ENCODE results near the gene UBE2H. TPM values are rescaled to one million over a fixed set of nuclear protein-coding genes. Genes with fewer than 3 reads are reported as not detected.
"Not testable (repeated sequence)": the region's sequence is repeated elsewhere in the genome, so short reads cannot be mapped to it uniquely, and the experiment has no call there.

Gene UBE2H
- total and polyA plus RNA-seq, 2 donors = 23.2 to 31.8 TPM

GRCh38 chr7:129862682-129863081 is 90.1 kb downstream of the UBE2H start:
- peaks cover 0 to 2% of the 10 kb centered on the region in 2 donors for H3K36me3 ChIP-seq (ENCODE audit: control insufficient read depth in 2 of 2, insufficient read depth in 2 of 2, low read length in 1 of 2)
- no peak overlapping the region for H3K4me3 ChIP-seq (ENCODE audit: low read length in 2 of 2)
- WGBS = 79% methylated on average over 3 of the region's 3 CpGs
- no peaks in the 10 kb centered on the region for H3K9me3 ChIP-seq (ENCODE audit: control insufficient read depth in 2 of 2, insufficient read depth in 1 of 2, low read length in 1 of 2)
- no peak for DNase-seq (ENCODE audit: low read depth in 6 of 9, low spot score in 9 of 9)
- H3K27ac ChIP-seq (ENCODE audit: low read depth in 1 of 2, low read length in 1 of 2) = no peak overlapping the region
- no peaks in the 10 kb centered on the region for H3K4me1 ChIP-seq (ENCODE audit: control insufficient read depth in 2 of 2, insufficient read depth in 2 of 2, low read length in 2 of 2)
- H3K27me3 ChIP-seq (ENCODE audit: control insufficient read depth in 2 of 2, insufficient read depth in 1 of 2, low read length in 1 of 2) = no peaks in the 10 kb centered on the region

- not testable (repeated sequence) for H3K4me3 ChIP-seq (ENCODE audit: low read length in 2 of 2); H3K27me3 ChIP-seq (ENCODE audit: control insufficient read depth in 2 of 2, insufficient read depth in 1 of 2, low read length in 1 of 2); H3K4me1 ChIP-seq (ENCODE audit: control insufficient read depth in 2 of 2, insufficient read depth in 2 of 2, low read length in 2 of 2); DNase-seq (ENCODE audit: low read depth in 6 of 9, low spot score in 9 of 9); H3K9me3 ChIP-seq (ENCODE audit: control insufficient read depth in 2 of 2, insufficient read depth in 1 of 2, low read length in 1 of 2); H3K27ac ChIP-seq (ENCODE audit: low read depth in 1 of 2, low read length in 1 of 2)
- H3K36me3 ChIP-seq (ENCODE audit: control insufficient read depth in 2 of 2, insufficient read depth in 2 of 2, low read length in 1 of 2) = peaks cover 3 to 14% of the 10 kb centered on the region in 2 donors
- 84% methylated on average over 6 of the region's 6 CpGs for WGBS
These were observed 92.0 kb downstream of the UBE2H start for GRCh38 chr7:129860784-129861183.

GRCh38 chr7:129859183-129859582 is 93.6 kb downstream of the UBE2H start:
- 24% methylated on average over 2 of the region's 2 CpGs for WGBS
- no peak overlapping the region for H3K27ac ChIP-seq (ENCODE audit: low read depth in 1 of 2, low read length in 1 of 2)

GRCh38 chr7:129858490-129858889 is 94.3 kb downstream of the UBE2H start:
- Histone ChIP-seq H3K27ac (ENCODE audit: low read depth in 1 of 2, low read length in 1 of 2) (no peak overlapping the region), H3K9me3 (ENCODE audit: control insufficient read depth in 2 of 2, insufficient read depth in 1 of 2, low read length in 1 of 2) (no peaks in the 10 kb centered on the region), H3K36me3 (ENCODE audit: control insufficient read depth in 2 of 2, insufficient read depth in 2 of 2, low read length in 1 of 2) (peaks cover 3 to 14% of the 10 kb centered on the region in 2 donors), H3K27me3 (ENCODE audit: control insufficient read depth in 2 of 2, insufficient read depth in 1 of 2, low read length in 1 of 2) (no peaks in the 10 kb centered on the region), H3K4me1 (ENCODE audit: control insufficient read depth in 2 of 2, insufficient read depth in 2 of 2, low read length in 2 of 2) (no peaks in the 10 kb centered on the region), H3K4me3 (ENCODE audit: low read length in 2 of 2) (no peak overlapping the region)
- 89% methylated on average over 2 of the region's 2 CpGs for WGBS
- DNase-seq (ENCODE audit: low read depth in 6 of 9, low spot score in 9 of 9) = no peak

More at GRCh38 chr7:129859183-129859582, 93.6 kb downstream of the UBE2H start:
- DNase-seq (ENCODE audit: low read depth in 6 of 9, low spot score in 9 of 9) = peak in 1 of 9 donors; percentile 10
- Histone ChIP-seq H3K27me3 (ENCODE audit: control insufficient read depth in 2 of 2, insufficient read depth in 1 of 2, low read length in 1 of 2) (no peaks in the 10 kb centered on the region), H3K36me3 (ENCODE audit: control insufficient read depth in 2 of 2, insufficient read depth in 2 of 2, low read length in 1 of 2) (peaks cover 3 to 14% of the 10 kb centered on the region in 2 donors), H3K4me1 (ENCODE audit: control insufficient read depth in 2 of 2, insufficient read depth in 2 of 2, low read length in 2 of 2) (no peaks in the 10 kb centered on the region), H3K9me3 (ENCODE audit: control insufficient read depth in 2 of 2, insufficient read depth in 1 of 2, low read length in 1 of 2) (no peaks in the 10 kb centered on the region), H3K4me3 (ENCODE audit: low read length in 2 of 2) (no peak overlapping the region)

- Histone ChIP-seq H3K36me3 (ENCODE audit: control insufficient read depth in 2 of 2, insufficient read depth in 2 of 2, low read length in 1 of 2) (peaks cover 3 to 14% of the 10 kb centered on the region in 2 donors), H3K9me3 (ENCODE audit: control insufficient read depth in 2 of 2, insufficient read depth in 1 of 2, low read length in 1 of 2) (no peaks in the 10 kb centered on the region), H3K27me3 (ENCODE audit: control insufficient read depth in 2 of 2, insufficient read depth in 1 of 2, low read length in 1 of 2) (no peaks in the 10 kb centered on the region), H3K4me1 (ENCODE audit: control insufficient read depth in 2 of 2, insufficient read depth in 2 of 2, low read length in 2 of 2) (no peaks in the 10 kb centered on the region), H3K4me3 (ENCODE audit: low read length in 2 of 2) (no peak overlapping the region), H3K27ac (ENCODE audit: low read depth in 1 of 2, low read length in 1 of 2) (no peak overlapping the region)
- no peak for DNase-seq (ENCODE audit: low read depth in 6 of 9, low spot score in 9 of 9)
- WGBS = 97% methylated on average over 1 of the region's 1 CpG
These were observed 95.4 kb downstream of the UBE2H start for GRCh38 chr7:129857313-129857712.

- Histone ChIP-seq H3K36me3 (ENCODE audit: control insufficient read depth in 2 of 2, insufficient read depth in 2 of 2, low read length in 1 of 2) (peaks cover 3 to 14% of the 10 kb centered on the region in 2 donors), H3K27me3 (ENCODE audit: control insufficient read depth in 2 of 2, insufficient read depth in 1 of 2, low read length in 1 of 2) (no peaks in the 10 kb centered on the region), H3K4me3 (ENCODE audit: low read length in 2 of 2) (no peak overlapping the region), H3K9me3 (ENCODE audit: control insufficient read depth in 2 of 2, insufficient read depth in 1 of 2, low read length in 1 of 2) (no peaks in the 10 kb centered on the region), H3K27ac (ENCODE audit: low read depth in 1 of 2, low read length in 1 of 2) (no peak overlapping the region), H3K4me1 (ENCODE audit: control insufficient read depth in 2 of 2, insufficient read depth in 2 of 2, low read length in 2 of 2) (no peaks in the 10 kb centered on the region)
- DNase-seq (ENCODE audit: low read depth in 6 of 9, low spot score in 9 of 9) = no peak
- WGBS = 98% methylated on average over 5 of the region's 5 CpGs
These were observed 96.6 kb downstream of the UBE2H start for GRCh38 chr7:129855935-129856717.

GRCh38 chr7:129855234-129855673 is 97.5 kb downstream of the UBE2H start:
- Histone ChIP-seq H3K4me3 (ENCODE audit: low read length in 2 of 2) (no peak overlapping the region), H3K9me3 (ENCODE audit: control insufficient read depth in 2 of 2, insufficient read depth in 1 of 2, low read length in 1 of 2) (no peaks in the 10 kb centered on the region), H3K27ac (ENCODE audit: low read depth in 1 of 2, low read length in 1 of 2) (no peak overlapping the region), H3K36me3 (ENCODE audit: control insufficient read depth in 2 of 2, insufficient read depth in 2 of 2, low read length in 1 of 2) (peaks cover 3 to 14% of the 10 kb centered on the region in 2 donors), H3K27me3 (ENCODE audit: control insufficient read depth in 2 of 2, insufficient read depth in 1 of 2, low read length in 1 of 2) (no peaks in the 10 kb centered on the region), H3K4me1 (ENCODE audit: control insufficient read depth in 2 of 2, insufficient read depth in 2 of 2, low read length in 2 of 2) (no peaks in the 10 kb centered on the region)
- DNase-seq (ENCODE audit: low read depth in 6 of 9, low spot score in 9 of 9) = no peak
- 96% methylated on average over 6 of the region's 6 CpGs for WGBS

- H3K27ac ChIP-seq (ENCODE audit: low read depth in 1 of 2, low read length in 1 of 2) = no peak overlapping the region
These were observed 98.4 kb downstream of the UBE2H start for GRCh38 chr7:129854401-129854800.

GRCh38 chr7:129853661-129854268 is 99.0 kb downstream of the UBE2H start:
- no peaks in the 10 kb centered on the region for H3K27me3 ChIP-seq (ENCODE audit: control insufficient read depth in 2 of 2, insufficient read depth in 1 of 2, low read length in 1 of 2)
- no peak overlapping the region for H3K4me3 ChIP-seq (ENCODE audit: low read length in 2 of 2)
- H3K36me3 ChIP-seq (ENCODE audit: control insufficient read depth in 2 of 2, insufficient read depth in 2 of 2, low read length in 1 of 2) = peaks cover 3 to 14% of the 10 kb centered on the region in 2 donors
- H3K9me3 ChIP-seq (ENCODE audit: control insufficient read depth in 2 of 2, insufficient read depth in 1 of 2, low read length in 1 of 2) = no peaks in the 10 kb centered on the region
- H3K4me1 ChIP-seq (ENCODE audit: control insufficient read depth in 2 of 2, insufficient read depth in 2 of 2, low read length in 2 of 2) = no peaks in the 10 kb centered on the region
- no peak for DNase-seq (ENCODE audit: low read depth in 6 of 9, low spot score in 9 of 9)
- H3K27ac ChIP-seq (ENCODE audit: low read depth in 1 of 2, low read length in 1 of 2) = peak overlapping the region in 1 of 2 donors; percentile 53
- 92% methylated on average over 6 of the region's 6 CpGs for WGBS

More at GRCh38 chr7:129854401-129854800, 98.4 kb downstream of the UBE2H start:
- Histone ChIP-seq H3K36me3 (ENCODE audit: control insufficient read depth in 2 of 2, insufficient read depth in 2 of 2, low read length in 1 of 2) (peaks cover 3 to 14% of the 10 kb centered on the region in 2 donors), H3K9me3 (ENCODE audit: control insufficient read depth in 2 of 2, insufficient read depth in 1 of 2, low read length in 1 of 2) (no peaks in the 10 kb centered on the region), H3K4me3 (ENCODE audit: low read length in 2 of 2) (no peak overlapping the region), H3K27me3 (ENCODE audit: control insufficient read depth in 2 of 2, insufficient read depth in 1 of 2, low read length in 1 of 2) (no peaks in the 10 kb centered on the region), H3K4me1 (ENCODE audit: control insufficient read depth in 2 of 2, insufficient read depth in 2 of 2, low read length in 2 of 2) (no peaks in the 10 kb centered on the region)
- WGBS = 89% methylated on average over 1 of the region's 1 CpG
- no peak for DNase-seq (ENCODE audit: low read depth in 6 of 9, low spot score in 9 of 9)

All from thymus (tissue), 11 donors.